ENCODE measurements around the gene DAPK1.

GRCh38 chr9:87753313-87753712 is 255.6 kb downstream of the DAPK1 start:
- TF ChIP-seq POLR2A (IDR thresholded peaks at IDR 0.05; ENCODE audit: low read length), result no peak
- TF ChIP-seq GATA1 (IDR thresholded peaks at IDR 0.05; ENCODE audit: low read depth, low read length), result no peak

All from erythroblast (primary cell).